Measurements from ENCODE around the gene GFOD1. TPM values are rescaled to one million over a fixed set of nuclear protein-coding genes. Genes with fewer than 3 reads are reported as not detected.

Gene GFOD1
- polyA plus RNA-seq, 1 donor from 2014 or later, result 7.0 TPM

DNA sequence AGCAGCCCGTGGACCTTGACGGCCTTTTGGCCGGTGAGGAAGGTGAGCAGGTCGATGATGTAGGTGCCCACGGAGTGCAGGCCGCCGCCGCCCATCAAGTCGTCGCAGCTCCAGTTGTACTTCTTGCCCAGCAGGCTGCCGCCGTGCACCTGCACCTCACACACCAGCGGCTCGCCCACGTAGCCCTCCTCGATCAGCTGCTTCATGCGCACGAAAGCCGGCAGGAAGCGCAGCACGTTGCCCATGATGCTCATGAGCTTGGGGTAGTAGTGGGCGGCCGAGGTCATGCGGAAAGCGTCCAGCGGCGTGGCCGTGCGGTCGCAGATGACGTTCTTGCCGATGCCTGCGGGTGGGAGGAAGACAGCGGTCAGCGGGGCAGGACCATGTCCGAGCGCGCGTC, 122.1 kb downstream of the GFOD1 start:
- no peak overlapping the region for H3K9ac ChIP-seq (ENCODE audit: low read length)
- H3K9me3 ChIP-seq (ENCODE audit: low read length), result no peaks in the 10 kb centered on the region
- no peak overlapping the region for H2AFZ ChIP-seq (ENCODE audit: low read depth, low read length)
- TF ChIP-seq EZH2 (IDR thresholded peaks at IDR 0.05; ENCODE audit: borderline replicate concordance, insufficient read depth, low read length, poor library complexity, severe bottlenecking) (no peak), MXI1 (conservative IDR thresholded peaks at IDR 0.05; ENCODE audit: poor library complexity, severe bottlenecking) (no peak), RAD21 (conservative IDR thresholded peaks at IDR 0.05) (no peak), TAF1 (IDR thresholded peaks at IDR 0.05; ENCODE audit: low read depth) (no peak), SMC3 (conservative IDR thresholded peaks at IDR 0.05; ENCODE audit: poor library complexity) (no peak), POLR2AphosphoS5 (IDR thresholded peaks at IDR 0.05) (no peak), EP300 (conservative IDR thresholded peaks at IDR 0.05; ENCODE audit: poor library complexity, severe bottlenecking) (no peak)
- TF ChIP-seq, protein P1, sequence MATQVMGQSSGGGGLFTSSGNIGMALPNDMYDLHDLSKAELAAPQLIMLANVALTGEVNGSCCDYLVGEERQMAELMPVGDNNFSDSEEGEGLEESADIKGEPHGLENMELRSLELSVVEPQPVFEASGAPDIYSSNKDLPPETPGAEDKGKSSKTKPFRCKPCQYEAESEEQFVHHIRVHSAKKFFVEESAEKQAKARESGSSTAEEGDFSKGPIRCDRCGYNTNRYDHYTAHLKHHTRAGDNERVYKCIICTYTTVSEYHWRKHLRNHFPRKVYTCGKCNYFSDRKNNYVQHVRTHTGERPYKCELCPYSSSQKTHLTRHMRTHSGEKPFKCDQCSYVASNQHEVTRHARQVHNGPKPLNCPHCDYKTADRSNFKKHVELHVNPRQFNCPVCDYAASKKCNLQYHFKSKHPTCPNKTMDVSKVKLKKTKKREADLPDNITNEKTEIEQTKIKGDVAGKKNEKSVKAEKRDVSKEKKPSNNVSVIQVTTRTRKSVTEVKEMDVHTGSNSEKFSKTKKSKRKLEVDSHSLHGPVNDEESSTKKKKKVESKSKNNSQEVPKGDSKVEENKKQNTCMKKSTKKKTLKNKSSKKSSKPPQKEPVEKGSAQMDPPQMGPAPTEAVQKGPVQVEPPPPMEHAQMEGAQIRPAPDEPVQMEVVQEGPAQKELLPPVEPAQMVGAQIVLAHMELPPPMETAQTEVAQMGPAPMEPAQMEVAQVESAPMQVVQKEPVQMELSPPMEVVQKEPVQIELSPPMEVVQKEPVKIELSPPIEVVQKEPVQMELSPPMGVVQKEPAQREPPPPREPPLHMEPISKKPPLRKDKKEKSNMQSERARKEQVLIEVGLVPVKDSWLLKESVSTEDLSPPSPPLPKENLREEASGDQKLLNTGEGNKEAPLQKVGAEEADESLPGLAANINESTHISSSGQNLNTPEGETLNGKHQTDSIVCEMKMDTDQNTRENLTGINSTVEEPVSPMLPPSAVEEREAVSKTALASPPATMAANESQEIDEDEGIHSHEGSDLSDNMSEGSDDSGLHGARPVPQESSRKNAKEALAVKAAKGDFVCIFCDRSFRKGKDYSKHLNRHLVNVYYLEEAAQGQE (IDR thresholded peaks at IDR 0.05; ENCODE audit: borderline replicate concordance), result no peak
- TF ChIP-seq, protein P2, sequence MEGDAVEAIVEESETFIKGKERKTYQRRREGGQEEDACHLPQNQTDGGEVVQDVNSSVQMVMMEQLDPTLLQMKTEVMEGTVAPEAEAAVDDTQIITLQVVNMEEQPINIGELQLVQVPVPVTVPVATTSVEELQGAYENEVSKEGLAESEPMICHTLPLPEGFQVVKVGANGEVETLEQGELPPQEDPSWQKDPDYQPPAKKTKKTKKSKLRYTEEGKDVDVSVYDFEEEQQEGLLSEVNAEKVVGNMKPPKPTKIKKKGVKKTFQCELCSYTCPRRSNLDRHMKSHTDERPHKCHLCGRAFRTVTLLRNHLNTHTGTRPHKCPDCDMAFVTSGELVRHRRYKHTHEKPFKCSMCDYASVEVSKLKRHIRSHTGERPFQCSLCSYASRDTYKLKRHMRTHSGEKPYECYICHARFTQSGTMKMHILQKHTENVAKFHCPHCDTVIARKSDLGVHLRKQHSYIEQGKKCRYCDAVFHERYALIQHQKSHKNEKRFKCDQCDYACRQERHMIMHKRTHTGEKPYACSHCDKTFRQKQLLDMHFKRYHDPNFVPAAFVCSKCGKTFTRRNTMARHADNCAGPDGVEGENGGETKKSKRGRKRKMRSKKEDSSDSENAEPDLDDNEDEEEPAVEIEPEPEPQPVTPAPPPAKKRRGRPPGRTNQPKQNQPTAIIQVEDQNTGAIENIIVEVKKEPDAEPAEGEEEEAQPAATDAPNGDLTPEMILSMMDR (IDR thresholded peaks at IDR 0.05; ENCODE audit: poor library complexity, severe bottlenecking), result no peak
- no peaks in the 10 kb centered on the region for H3K79me2 ChIP-seq (replicated peaks; ENCODE audit: insufficient read depth, low read length)
- H3K4me3 ChIP-seq (ENCODE audit: low read length), result no peak overlapping the region
- no peaks in the 10 kb centered on the region for H3K27me3 ChIP-seq (ENCODE audit: insufficient read depth, low read depth, low read length)
- H3K36me3 ChIP-seq (ENCODE audit: insufficient read depth, low read length), result peaks cover 7% of the 10 kb centered on the region
- H3K9me2 ChIP-seq (ENCODE audit: insufficient read depth, low read length), result no peaks in the 10 kb centered on the region
- no peak overlapping the region for H3K4me2 ChIP-seq (ENCODE audit: low read length)
- no peaks in the 10 kb centered on the region for H3F3A ChIP-seq (ENCODE audit: insufficient read depth, low read length, poor library complexity, severe bottlenecking)
- no peaks in the 10 kb centered on the region for H4K20me1 ChIP-seq (ENCODE audit: insufficient read depth)
- no peak overlapping the region for H3K27ac ChIP-seq (ENCODE audit: low read length)

DNA sequence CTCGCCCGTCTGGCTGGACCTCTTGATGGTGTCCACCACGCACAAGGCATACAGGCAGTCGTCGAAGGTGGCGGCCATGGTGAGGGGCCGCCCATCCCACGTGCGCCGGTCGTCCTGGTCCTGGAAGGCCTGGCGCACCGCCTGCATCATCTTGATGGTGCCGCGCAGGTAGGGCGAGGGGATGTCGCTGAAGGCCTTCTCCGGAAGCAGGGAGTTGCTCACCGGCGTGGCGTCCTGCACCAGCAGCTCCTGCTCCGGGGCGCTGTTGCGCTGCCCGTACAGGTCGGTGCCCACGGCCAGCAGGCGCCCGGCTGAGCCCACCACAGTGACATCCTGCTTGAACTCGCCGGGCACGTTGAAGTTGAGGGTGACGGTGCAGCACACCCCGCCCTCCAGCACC, 122.6 kb downstream of the GFOD1 start:
- Histone ChIP-seq H3K79me2 (replicated peaks; ENCODE audit: insufficient read depth, low read length) (no peaks in the 10 kb centered on the region), H3K4me3 (ENCODE audit: low read length) (no peak overlapping the region), H4K20me1 (ENCODE audit: insufficient read depth) (no peaks in the 10 kb centered on the region), H3K9me3 (ENCODE audit: low read length) (no peaks in the 10 kb centered on the region), H3K27ac (ENCODE audit: low read length) (no peak overlapping the region), H3K27me3 (ENCODE audit: insufficient read depth, low read depth, low read length) (no peaks in the 10 kb centered on the region), H3F3A (ENCODE audit: insufficient read depth, low read length, poor library complexity, severe bottlenecking) (no peaks in the 10 kb centered on the region), H3K4me2 (ENCODE audit: low read length) (no peak overlapping the region), H3K36me3 (ENCODE audit: insufficient read depth, low read length) (peaks cover 7% of the 10 kb centered on the region), H3K9me2 (ENCODE audit: insufficient read depth, low read length) (no peaks in the 10 kb centered on the region), H3K9ac (ENCODE audit: low read length) (no peak overlapping the region), H2AFZ (ENCODE audit: low read depth, low read length) (no peak overlapping the region)
- TF ChIP-seq SMC3 (conservative IDR thresholded peaks at IDR 0.05; ENCODE audit: poor library complexity) (no peak), EZH2 (IDR thresholded peaks at IDR 0.05; ENCODE audit: borderline replicate concordance, insufficient read depth, low read length, poor library complexity, severe bottlenecking) (no peak), EP300 (conservative IDR thresholded peaks at IDR 0.05; ENCODE audit: poor library complexity, severe bottlenecking) (no peak), RAD21 (conservative IDR thresholded peaks at IDR 0.05) (no peak), MXI1 (conservative IDR thresholded peaks at IDR 0.05; ENCODE audit: poor library complexity, severe bottlenecking) (no peak), POLR2AphosphoS5 (IDR thresholded peaks at IDR 0.05) (no peak), TAF1 (IDR thresholded peaks at IDR 0.05; ENCODE audit: low read depth) (no peak)
- TF ChIP-seq, protein P1 (IDR thresholded peaks at IDR 0.05; ENCODE audit: borderline replicate concordance), result no peak
- TF ChIP-seq, protein P2 (IDR thresholded peaks at IDR 0.05; ENCODE audit: poor library complexity, severe bottlenecking), result no peak
